ENCODE data around the gene UMODL1.

- no peak for TF ChIP-seq ZSCAN4 (tag by site-specific recombination; IDR thresholded peaks at IDR 0.05)
- TF ChIP-seq ZBTB10 (tag by site-specific recombination; IDR thresholded peaks at IDR 0.05): no peak
- no peak for TF ChIP-seq CTCF (tag by site-specific recombination; IDR thresholded peaks at IDR 0.05)
- no peak for TF ChIP-seq ZNF324 (tag by site-specific recombination; IDR thresholded peaks at IDR 0.05)
- TF ChIP-seq ZBTB11 (tag by site-specific recombination; conservative IDR thresholded peaks at IDR 0.05; ENCODE audit: low read depth): no peak
- no peak for TF ChIP-seq ZNF776 (tag by site-specific recombination; IDR thresholded peaks at IDR 0.05; ENCODE audit: borderline replicate concordance)
Observed at GRCh38 chr21:42031241-42031640, 39.9 kb upstream of the UMODL1 start.

All from HEK293 (cell line).